Measurements from ENCODE around the gene ANKRD33B. TPM values are rescaled to one million over a fixed set of nuclear protein-coding genes. Genes with fewer than 3 reads are reported as not detected.

The ANKRD33B gene
- total and polyA plus RNA-seq, 2 of the 8 experiments (the other 6 are each of a cell fraction or from before 2014, with no cell fraction given), result 6.9 to 20.6 TPM

- no peak overlapping the region for H2BK5ac ChIP-seq (ENCODE audit: low read depth, low read length)
- POLR2A ChIA-PET (ENCODE audit: partially characterized antibody), result no interaction called here
- peaks cover 0 to 8% (median 6%) of the 10 kb centered on the region in 4 experiments; a peak in 4 of 7 replicates for H3K4me1 ChIP-seq (replicated peaks in 1 of 4; ENCODE audit: control insufficient read depth in 3 of 4, insufficient read depth in 4 of 4, low read length in 3 of 4)
- no peak overlapping the region for H3K27ac ChIP-seq (ENCODE audit: low read depth, low read length)
- H3K4ac ChIP-seq (replicated peaks; ENCODE audit: insufficient read length, low read depth, low read length), result no peak overlapping the region
- H4K5ac ChIP-seq (ENCODE audit: insufficient read length, low read depth, low read length), result no peak overlapping the region
- H2BK20ac ChIP-seq (ENCODE audit: low read length), result no peak overlapping the region
- H3K79me2 ChIP-seq (ENCODE audit: control insufficient read depth in 1 of 2, insufficient read depth in 2 of 2, low read length in 2 of 2), result no peaks in the 10 kb centered on the region
- CTCF ChIA-PET (ENCODE audit: partially characterized antibody), result interaction anchor here (0.9 to 1.6 kb wide), 4 partner anchors 10 to 19 kb away, joined by 3 to 7 read pairs (median 4); no protein-coding TSS in a partner anchor
- no peak overlapping the region for H2BK120ac ChIP-seq (replicated peaks; ENCODE audit: low read depth, low read length)
- no peak overlapping the region for H3K4me2 ChIP-seq (ENCODE audit: insufficient read depth in 1 of 2, low read depth in 2 of 2, low read length in 2 of 2)
- no peaks in the 10 kb centered on the region for H3K79me1 ChIP-seq (ENCODE audit: low read depth, low read length)
- no peak overlapping the region for H3K18ac ChIP-seq (ENCODE audit: extremely low read depth, low read length)
- H4K20me1 ChIP-seq (replicated peaks in 1 of 2; ENCODE audit: control insufficient read depth in 1 of 2, insufficient read depth in 2 of 2, low read length in 2 of 2), result no peaks in the 10 kb centered on the region
- no peak overlapping the region for H2AFZ ChIP-seq (ENCODE audit: low read length)
- H3K56ac ChIP-seq (replicated peaks; ENCODE audit: insufficient read length, low read depth, low read length), result no peak overlapping the region
- H2BK12ac ChIP-seq (ENCODE audit: low read depth, low read length), result no peak overlapping the region
- H3K9me3 ChIP-seq (ENCODE audit: insufficient read depth in 2 of 2, low read depth in 1 of 2, low read length in 1 of 2), result peaks cover 5 to 9% of the 10 kb centered on the region in 2 experiments
- no peak overlapping the region for H2AK5ac ChIP-seq (ENCODE audit: low read depth, low read length)
- H3K36me3 ChIP-seq (ENCODE audit: control insufficient read depth in 2 of 4, insufficient read depth in 4 of 4, low read length in 3 of 4), result no peaks in the 10 kb centered on the region
- no peak overlapping the region for H3K14ac ChIP-seq (ENCODE audit: insufficient read length)
- H3K4me3 ChIP-seq (ENCODE audit: extremely low read depth in 1 of 4, insufficient read depth in 2 of 4, low read depth in 3 of 4, low read length in 4 of 4), result no peak overlapping the region
- no peak overlapping the region for H3K23ac ChIP-seq (ENCODE audit: insufficient read length)
- H4K8ac ChIP-seq (ENCODE audit: extremely low read depth, insufficient read depth, low read length), result no peak overlapping the region
- H4K91ac ChIP-seq (replicated peaks; ENCODE audit: insufficient read length, low read length), result no peak overlapping the region
- H3K23me2 ChIP-seq (ENCODE audit: low read depth, low read length), result no peaks in the 10 kb centered on the region
- no peak overlapping the region for H3K9ac ChIP-seq (replicated peaks in 1 of 4; ENCODE audit: extremely low read depth in 1 of 4, low read depth in 3 of 4, low read length in 3 of 4)
- 0 out of 2 replicates have a peak overlapping the region, but pooled peaks have one; percentile 88 for H2BK15ac ChIP-seq (ENCODE audit: low read length)
- 93% methylated on average over 2 of the region's 2 CpGs; no CpG with 5 or more reads in 1 of the 2 experiments for WGBS, 2 experiments (ENCODE audit: extremely low coverage in 1 of 2, insufficient coverage in 1 of 2, insufficient read length in 1 of 2, insufficient replicate concordance in 2 of 2, low coverage in 1 of 2, low lambda C conversion rate in 2 of 2, missing lambda C conversion rate in 1 of 2)
- H3K27me3 ChIP-seq (replicated peaks in 1 of 4; ENCODE audit: control insufficient read depth in 3 of 4, extremely low read depth in 1 of 4, insufficient read depth in 3 of 4, low read length in 3 of 4), result no peaks in the 10 kb centered on the region
- FAIRE-seq, result no peak
- no peak for DNase-seq (ENCODE audit: low read depth in 1 of 2, low spot score in 2 of 2)
- TF ChIP-seq TEAD4 (IDR thresholded peaks at IDR 0.05; ENCODE audit: low read depth, low read length) (no peak), ASH2L (IDR thresholded peaks at IDR 0.05; ENCODE audit: low read length) (no peak), CBX5 (IDR thresholded peaks at IDR 0.05; ENCODE audit: low read depth, low read length) (no peak), SP2 (IDR thresholded peaks at IDR 0.05; ENCODE audit: low read length) (no peak), TBP (IDR thresholded peaks at IDR 0.05; ENCODE audit: low read depth, low read length) (no peak), BRCA1 (IDR thresholded peaks at IDR 0.05; ENCODE audit: low read depth, low read length) (no peak), NANOG (IDR thresholded peaks at IDR 0.05; ENCODE audit: insufficient read depth, low read depth, low read length, poor library complexity, severe bottlenecking) (no peak), JUN (IDR thresholded peaks at IDR 0.05; ENCODE audit: low read depth, low read length) (no peak)
These were observed 45.5 kb upstream of the ANKRD33B start for GRCh38 chr5:10518347-10518746.
